GM19023 (cell line): ENCODE measurements around the gene OTUD3.
"Not testable (repeated sequence)": the region's sequence is repeated elsewhere in the genome, so short reads cannot be mapped to it uniquely, and the experiment has no call there.

ENCODE experiments used
- ATAC-seq: cut with Tn5 transposase; IDR thresholded peaks from one replicate; pipeline ENCODE4 v1.9.1; 2021; ENCODE audit warnings: mild to moderate bottlenecking, moderate library complexity; ENCODE audit not compliant: unreplicated experiment

Gene OTUD3

DNA sequence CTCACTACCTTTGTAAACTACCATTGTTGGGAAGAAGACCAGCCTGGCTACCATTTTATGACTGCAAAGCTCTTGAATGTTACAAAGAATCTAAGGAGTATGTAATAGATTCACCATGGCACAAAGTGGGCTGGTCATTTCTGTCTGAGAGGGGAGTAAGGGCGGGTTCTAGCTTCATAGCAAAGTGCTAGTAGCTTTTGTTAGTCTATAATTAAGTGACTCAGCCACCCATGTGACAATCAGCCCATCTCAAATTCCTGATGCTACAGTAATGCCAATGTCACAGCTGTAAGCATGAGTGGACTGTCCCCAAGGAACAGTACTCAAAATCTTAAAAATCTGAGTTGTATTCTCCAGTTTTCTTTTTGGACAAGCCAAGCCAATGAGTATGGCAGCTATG, 15.4 kb upstream of the OTUD3 start:
- ATAC-seq, result no peak

- not testable (repeated sequence) for ATAC-seq
Measured at GRCh38 chr1:19868575-19868974, 13.6 kb upstream of the OTUD3 start.

- ATAC-seq, result not testable (repeated sequence)
Measured at GRCh38 chr1:19869453-19869852, 12.7 kb upstream of the OTUD3 start.

- no peak for ATAC-seq
Measured at GRCh38 chr1:19869929-19870328, 12.3 kb upstream of the OTUD3 start.

GRCh38 chr1:19872190-19872589, 10.0 kb upstream of the OTUD3 start:
- ATAC-seq, result no peak

DNA sequence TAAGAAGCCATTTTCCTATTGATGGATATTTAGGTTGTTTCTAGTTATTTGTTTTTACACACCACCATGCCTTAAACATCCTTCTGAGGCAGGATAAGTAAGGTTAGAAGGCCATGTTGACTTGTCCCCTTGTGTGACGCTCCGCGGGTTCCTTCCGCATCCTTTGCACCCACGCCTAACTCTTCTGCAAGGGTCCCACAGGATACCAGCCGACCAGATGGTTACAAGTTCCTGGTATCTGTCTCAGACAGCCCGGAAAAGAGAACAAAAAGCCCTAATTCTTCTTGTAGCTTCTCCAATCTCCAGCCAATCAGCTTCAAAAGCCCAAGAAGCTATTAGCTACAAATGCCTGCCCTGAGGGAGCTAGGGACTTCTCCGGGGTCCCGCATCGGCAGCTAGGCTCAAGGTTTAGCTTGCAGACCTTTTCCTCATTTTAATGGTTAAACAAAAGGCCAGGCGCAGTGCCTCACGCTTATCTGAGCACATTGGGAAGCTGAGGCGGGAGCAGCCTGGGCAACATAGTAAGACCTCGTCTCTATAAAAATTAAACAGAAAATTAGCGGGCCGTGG, 4.9 kb upstream of the OTUD3 start:
- no peak for ATAC-seq

DNA sequence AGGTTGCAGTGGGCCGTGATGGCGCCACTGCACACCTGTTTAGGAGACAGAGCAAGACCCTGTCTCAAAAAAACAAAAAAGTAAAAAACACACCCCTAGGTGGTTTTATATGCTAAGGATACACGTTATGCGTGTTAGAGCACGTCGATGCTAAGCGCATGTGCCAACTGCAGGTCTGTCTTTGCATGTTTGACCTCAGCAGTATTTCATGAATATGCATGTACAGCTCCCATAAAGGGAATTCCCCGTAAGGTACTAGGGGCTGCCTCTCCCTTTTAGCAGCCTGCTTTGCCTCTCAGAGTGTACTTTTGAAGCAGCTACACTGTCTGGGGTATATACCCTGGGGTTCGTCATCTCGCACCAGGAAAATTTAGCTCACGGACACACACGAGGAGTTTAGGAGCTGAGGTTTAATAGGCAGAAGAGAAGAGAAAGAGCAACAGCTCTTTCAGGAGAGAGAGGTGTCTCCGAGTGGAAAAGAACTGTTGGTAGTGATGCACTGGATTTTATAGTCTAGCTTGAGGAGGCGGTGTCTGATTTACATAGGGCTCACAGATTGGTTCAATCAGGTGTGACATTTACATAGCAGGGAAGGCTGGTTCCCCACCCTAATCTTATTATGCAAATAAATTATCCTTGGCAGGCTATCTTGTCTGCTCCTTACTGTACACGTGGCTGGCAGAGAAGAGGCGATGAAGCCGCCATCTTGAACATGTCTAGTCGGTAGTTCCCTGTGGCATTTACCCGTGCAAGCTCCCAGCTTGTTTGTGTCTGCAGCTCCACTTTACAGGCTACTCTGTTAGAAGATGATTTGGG, 4.2 kb upstream of the OTUD3 start:
- no peak for ATAC-seq

GRCh38 chr1:19878637-19878985, 3.6 kb upstream of the OTUD3 start:
- no peak for ATAC-seq

DNA sequence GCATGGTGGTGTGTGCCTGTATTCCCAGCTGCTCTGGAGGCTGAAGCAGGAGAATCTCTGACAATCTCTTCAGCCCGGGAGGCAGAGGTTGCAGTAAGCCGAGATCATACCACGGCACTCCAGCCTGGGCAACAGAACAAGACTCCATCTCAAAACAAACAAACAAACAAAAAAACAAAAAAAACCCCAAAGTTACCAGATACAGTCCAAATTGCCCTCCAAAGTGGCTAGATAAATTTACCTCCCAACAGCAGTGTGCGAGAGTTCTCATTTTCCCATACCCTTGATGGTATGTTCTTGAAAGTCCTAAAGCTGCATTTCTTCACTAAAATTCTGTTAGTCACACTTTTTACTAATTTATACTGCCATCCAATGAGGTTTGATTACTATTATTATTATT, 3.0 kb upstream of the OTUD3 start:
- no peak for ATAC-seq

- ATAC-seq, result no peak
Measured at GRCh38 chr1:19879661-19880060, 2.5 kb upstream of the OTUD3 start.

DNA sequence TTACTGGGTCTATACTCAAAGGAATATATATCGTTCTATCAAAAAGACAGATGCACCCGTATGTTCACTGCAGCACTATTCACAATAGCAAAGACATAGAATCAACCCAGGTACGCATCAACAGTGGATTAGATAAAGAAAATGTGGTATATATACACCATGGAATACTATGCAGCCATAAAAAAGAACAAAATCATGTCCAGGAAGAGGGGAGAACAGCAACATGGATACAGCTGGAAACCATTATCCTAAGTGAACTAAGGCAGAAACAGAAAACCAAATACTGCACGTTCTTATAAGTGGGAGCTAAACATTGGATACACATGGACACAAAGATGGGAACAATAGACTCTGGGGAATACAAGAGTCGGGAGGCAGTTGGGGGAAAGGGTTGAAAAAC, 1.4 kb upstream of the OTUD3 start:
- ATAC-seq, result not testable (repeated sequence)

DNA sequence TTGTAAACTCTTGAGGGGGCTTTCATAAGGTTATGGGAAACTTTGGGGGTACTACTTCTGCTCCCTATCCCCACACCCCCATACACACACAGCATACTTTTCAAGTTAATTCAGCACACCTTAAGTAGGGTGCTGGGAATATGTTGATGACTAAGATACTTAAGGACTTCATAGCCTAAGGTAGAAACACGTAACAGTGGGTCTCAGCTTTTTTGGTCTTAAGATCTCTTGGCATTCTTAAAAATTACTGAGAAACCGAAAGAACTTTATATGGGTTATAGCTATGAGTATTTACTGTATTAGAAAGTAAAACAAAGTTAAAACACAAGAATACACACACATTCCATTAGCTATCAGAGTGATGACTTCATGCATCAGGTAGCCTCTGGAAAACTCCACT, 2.1 kb downstream of the OTUD3 start:
- no peak for ATAC-seq

DNA sequence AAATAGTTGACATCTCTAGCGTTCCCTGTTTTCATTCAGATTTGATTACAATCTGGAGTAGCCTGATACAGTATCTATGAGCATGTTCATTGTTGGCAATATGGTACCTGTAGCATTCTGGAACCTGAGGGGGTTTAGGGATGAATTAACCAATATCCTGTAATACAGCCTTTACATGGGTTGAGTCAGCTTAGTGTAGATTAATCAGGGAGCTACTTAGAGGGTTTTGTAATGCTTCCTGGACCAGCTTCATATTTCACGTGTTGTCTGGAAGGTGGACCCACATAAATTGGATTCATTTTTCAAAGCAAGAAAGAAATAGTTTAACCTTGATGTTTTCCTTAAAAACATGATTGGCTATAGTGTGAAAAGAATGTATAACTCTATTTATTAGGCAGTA, 3.6 kb downstream of the OTUD3 start:
- no peak for ATAC-seq

GRCh38 chr1:19888112-19888511, 5.9 kb downstream of the OTUD3 start:
- ATAC-seq, result no peak

DNA sequence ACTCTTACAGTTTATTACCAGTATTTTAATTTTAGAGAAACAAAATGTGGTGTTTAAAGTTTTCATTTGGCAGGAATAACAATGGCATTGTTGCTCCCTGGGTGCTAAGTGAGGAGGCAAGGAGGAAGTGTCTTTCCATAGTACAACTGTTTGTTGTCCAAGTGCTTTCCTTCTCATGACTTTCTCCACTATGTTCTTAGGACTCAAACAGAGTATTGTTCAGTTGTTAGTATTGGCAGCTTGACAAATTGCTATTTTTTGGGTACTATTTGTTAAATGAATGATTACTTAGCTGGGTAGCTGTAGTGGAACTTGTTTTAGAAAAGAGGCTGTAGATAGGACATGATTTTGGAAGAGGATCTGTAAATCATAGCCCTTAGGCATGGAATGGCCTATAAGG, 7.5 kb downstream of the OTUD3 start:
- no peak for ATAC-seq

DNA sequence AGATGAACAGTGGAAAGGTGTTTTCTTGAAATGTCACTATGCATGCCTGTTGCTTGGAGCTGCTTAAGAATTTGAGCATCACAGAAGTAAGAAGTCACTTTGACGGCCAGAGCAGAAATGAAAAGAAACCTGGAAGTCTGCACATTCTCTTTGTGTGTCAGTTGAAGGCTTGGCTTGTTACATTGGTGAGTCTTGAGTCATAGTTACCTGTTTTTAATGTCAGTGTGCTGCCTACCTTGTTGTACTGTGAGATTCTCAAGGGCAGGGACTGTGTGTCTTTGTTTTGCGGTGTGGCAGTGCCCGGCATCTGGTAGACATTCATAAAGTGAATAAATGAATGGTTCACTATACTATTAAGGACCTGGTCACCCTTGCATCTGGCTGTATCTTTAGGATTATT, 9.9 kb downstream of the OTUD3 start:
- ATAC-seq, result no peak

GRCh38 chr1:19892628-19893168, 10.5 kb downstream of the OTUD3 start:
- ATAC-seq, result no peak

- ATAC-seq, result no peak
Measured at GRCh38 chr1:19893687-19894086, 11.5 kb downstream of the OTUD3 start.

GRCh38 chr1:19894218-19894617, 12.0 kb downstream of the OTUD3 start:
- no peak for ATAC-seq

GRCh38 chr1:19901653-19902052, 19.5 kb downstream of the OTUD3 start:
- no peak for ATAC-seq

GRCh38 chr1:19903621-19904020, 21.4 kb downstream of the OTUD3 start:
- ATAC-seq, result no peak

GRCh38 chr1:19907456-19907855, 25.3 kb downstream of the OTUD3 start:
- no peak for ATAC-seq

GRCh38 chr1:19909392-19909791, 27.2 kb downstream of the OTUD3 start:
- no peak for ATAC-seq
